Stimulated activated naive CD4-positive, alpha-beta T cell (primary cell): ENCODE data around the gene PTPA.

ENCODE experiments used
- DNase-seq, 6 experiments: peaks; one replicate each; lab custom pipeline; 2025; lab: John Stamatoyannopoulos, UW

The PTPA gene

GRCh38 chr9:129081388-129081904 is 29.8 kb upstream of the PTPA start:
- no peak for DNase-seq

- DNase-seq, result no peak
Observed at GRCh38 chr9:129084087-129084486, 27.1 kb upstream of the PTPA start.

GRCh38 chr9:129089246-129089645 is 22.0 kb upstream of the PTPA start:
- DNase-seq, result no peak

- no peak for DNase-seq
Observed at GRCh38 chr9:129093602-129094386, 17.4 kb upstream of the PTPA start.

GRCh38 chr9:129094387-129095169 is 16.6 kb upstream of the PTPA start:
- no peak for DNase-seq

- DNase-seq, result no peak
Observed at GRCh38 chr9:129095170-129095667, 16.0 kb upstream of the PTPA start.

GRCh38 chr9:129095908-129096307 is 15.3 kb upstream of the PTPA start:
- DNase-seq, result no peak

GRCh38 chr9:129097671-129098306 is 13.4 kb upstream of the PTPA start:
- no peak for DNase-seq

GRCh38 chr9:129098328-129098727 is 12.9 kb upstream of the PTPA start:
- no peak for DNase-seq

- DNase-seq, result no peak
Observed at GRCh38 chr9:129100383-129101169, 10.6 kb upstream of the PTPA start.

GRCh38 chr9:129101279-129101678 is 9.9 kb upstream of the PTPA start:
- no peak for DNase-seq

GRCh38 chr9:129102095-129102525 is 9.1 kb upstream of the PTPA start:
- no peak for DNase-seq

- DNase-seq, result no peak
Observed at GRCh38 chr9:129102791-129103594, 8.2 kb upstream of the PTPA start.

- DNase-seq, result no peak
Observed at GRCh38 chr9:129103595-129103965, 7.6 kb upstream of the PTPA start.

GRCh38 chr9:129104051-129104450 is 7.2 kb upstream of the PTPA start:
- DNase-seq, result no peak

GRCh38 chr9:129105857-129106694 is 5.1 kb upstream of the PTPA start:
- DNase-seq, result no peak

- DNase-seq, result no peak
Observed at GRCh38 chr9:129107651-129108050, 3.6 kb upstream of the PTPA start.

GRCh38 chr9:129108083-129108804 is 3.0 kb upstream of the PTPA start:
- no peak for DNase-seq
